ENCODE results near the gene NRG2.

NRG2 gene

DNA sequence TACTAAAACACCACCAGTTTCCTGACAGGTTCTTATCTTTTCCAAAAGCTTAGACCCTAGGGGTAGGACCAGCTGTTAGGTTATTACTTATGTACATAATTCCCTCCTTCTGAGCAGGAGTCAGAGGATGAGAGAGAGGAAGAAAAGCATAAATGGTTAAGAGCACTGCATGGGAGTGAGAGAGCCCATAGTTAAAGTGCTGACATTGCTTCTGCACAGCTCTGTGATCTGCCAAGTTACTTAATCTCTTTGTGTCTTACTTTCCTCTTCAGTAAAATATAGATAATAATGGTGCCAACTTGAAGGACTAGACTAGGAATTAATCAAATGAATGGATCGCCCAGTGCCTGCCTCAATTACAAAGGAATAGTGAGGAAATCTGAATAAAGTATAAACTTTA lies 66.4 kb downstream of the NRG2 start:
- no peak overlapping the region for H2BK5ac ChIP-seq (ENCODE audit: low read length)
- H3K4me3 ChIP-seq (ENCODE audit: low read length), result no peak overlapping the region
- no peak overlapping the region for H3K23ac ChIP-seq (ENCODE audit: low read length)
- no peak overlapping the region for H3K56ac ChIP-seq (ENCODE audit: low read length)
- no peak overlapping the region for H4K5ac ChIP-seq (ENCODE audit: low read length)
- H2BK15ac ChIP-seq (replicated peaks; ENCODE audit: low read depth), result no peak overlapping the region
- no peak overlapping the region for H3K18ac ChIP-seq (ENCODE audit: low read length)
- no peak overlapping the region for H3K27ac ChIP-seq (ENCODE audit: low read depth, low read length)
- no peaks in the 10 kb centered on the region for H3K27me3 ChIP-seq (ENCODE audit: insufficient read depth, low read length, poor library complexity)
- no peak overlapping the region for H3K9ac ChIP-seq (ENCODE audit: low read length)
- H2BK120ac ChIP-seq (ENCODE audit: low read depth, low read length), result no peak overlapping the region
- H3K4me2 ChIP-seq (ENCODE audit: low read length), result no peak overlapping the region
- H3K4me1 ChIP-seq (ENCODE audit: control insufficient read depth, low read depth, low read length), result peaks cover 2% of the 10 kb centered on the region
- no peak overlapping the region for H4K8ac ChIP-seq (ENCODE audit: low read depth, low read length)
- H3K79me2 ChIP-seq (ENCODE audit: control insufficient read depth, insufficient read depth, low read length), result no peaks in the 10 kb centered on the region
- no peak overlapping the region for H2AK5ac ChIP-seq (ENCODE audit: low read length)
- WGBS (ENCODE audit: extremely low coverage, insufficient coverage, low lambda C conversion rate), result no CpG with 5 or more reads among the region's 1 CpG
- H3K4ac ChIP-seq (ENCODE audit: low read depth, low read length), result no peak overlapping the region
- no peaks in the 10 kb centered on the region for H3K36me3 ChIP-seq (ENCODE audit: control insufficient read depth, insufficient read depth, low read length)
- no peaks in the 10 kb centered on the region for H3K79me1 ChIP-seq (ENCODE audit: low read length)
- no peak for DNase-seq

DNA sequence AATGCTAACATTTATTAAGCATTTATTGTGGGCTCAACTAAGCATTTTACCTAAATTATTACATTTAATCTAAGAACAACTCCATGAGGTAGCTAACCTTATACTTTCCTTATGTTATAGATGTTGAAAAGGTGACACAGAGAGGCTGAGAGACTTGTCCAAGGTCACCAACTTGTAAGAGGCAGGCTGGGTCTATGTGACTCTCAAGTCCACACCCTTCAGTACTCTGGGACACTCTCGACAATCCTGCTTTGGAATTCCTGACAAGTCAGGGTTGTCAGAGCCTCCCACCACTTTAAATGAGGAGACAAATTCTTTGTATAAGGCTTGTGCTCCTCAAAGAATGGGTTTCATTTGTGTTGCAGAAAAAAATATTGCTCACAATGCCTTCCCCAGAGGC lies 67.2 kb downstream of the NRG2 start:
- H3K18ac ChIP-seq (ENCODE audit: low read length), result no peak overlapping the region
- H3K79me1 ChIP-seq (ENCODE audit: low read length), result no peaks in the 10 kb centered on the region
- H2BK120ac ChIP-seq (ENCODE audit: low read depth, low read length), result no peak overlapping the region
- H3K79me2 ChIP-seq (ENCODE audit: control insufficient read depth, insufficient read depth, low read length), result no peaks in the 10 kb centered on the region
- no CpG with 5 or more reads among the region's 1 CpG for WGBS (ENCODE audit: extremely low coverage, insufficient coverage, low lambda C conversion rate)
- no peaks in the 10 kb centered on the region for H3K4me1 ChIP-seq (ENCODE audit: control insufficient read depth, low read depth, low read length)
- no peak overlapping the region for H3K27ac ChIP-seq (ENCODE audit: low read depth, low read length)
- no peak overlapping the region for H4K5ac ChIP-seq (ENCODE audit: low read length)
- H3K4me3 ChIP-seq (ENCODE audit: low read length), result no peak overlapping the region
- no peak overlapping the region for H3K4me2 ChIP-seq (ENCODE audit: low read length)
- H3K27me3 ChIP-seq (ENCODE audit: insufficient read depth, low read length, poor library complexity), result no peaks in the 10 kb centered on the region
- H3K36me3 ChIP-seq (ENCODE audit: control insufficient read depth, insufficient read depth, low read length), result no peaks in the 10 kb centered on the region
- no peak overlapping the region for H3K23ac ChIP-seq (ENCODE audit: low read length)
- H2BK5ac ChIP-seq (ENCODE audit: low read length), result no peak overlapping the region
- no peak overlapping the region for H2AK5ac ChIP-seq (ENCODE audit: low read length)
- no peak overlapping the region for H3K4ac ChIP-seq (ENCODE audit: low read depth, low read length)
- H3K9ac ChIP-seq (ENCODE audit: low read length), result no peak overlapping the region
- peak; percentile 45 for DNase-seq
- H2BK15ac ChIP-seq (replicated peaks; ENCODE audit: low read depth), result no peak overlapping the region
- no peak overlapping the region for H4K8ac ChIP-seq (ENCODE audit: low read depth, low read length)
- no peak overlapping the region for H3K56ac ChIP-seq (ENCODE audit: low read length)

DNA sequence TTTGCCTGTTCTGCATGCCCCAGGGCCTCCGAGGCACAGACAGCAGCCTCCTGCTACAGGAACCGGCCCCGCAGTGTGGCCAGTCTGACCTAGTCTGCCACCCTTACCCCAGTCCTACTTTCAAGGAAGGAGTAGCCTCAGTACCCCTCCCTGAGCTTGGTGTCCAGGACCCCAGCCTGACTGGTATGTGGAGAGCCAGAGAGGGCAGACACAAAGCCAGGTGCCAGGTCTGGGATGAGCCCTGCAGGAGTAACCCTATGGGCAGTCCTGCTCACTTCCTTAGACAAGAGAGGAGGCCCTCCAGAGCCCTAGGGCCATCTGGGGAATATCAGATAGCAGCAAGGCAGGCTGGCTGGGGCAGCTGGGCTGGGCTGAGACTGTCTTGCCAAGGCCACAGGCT lies 67.8 kb downstream of the NRG2 start:
- Histone ChIP-seq H3K27ac (ENCODE audit: low read depth, low read length) (no peak overlapping the region), H2BK15ac (replicated peaks; ENCODE audit: low read depth) (no peak overlapping the region), H3K4me3 (ENCODE audit: low read length) (no peak overlapping the region), H3K79me2 (ENCODE audit: control insufficient read depth, insufficient read depth, low read length) (no peaks in the 10 kb centered on the region), H2AK5ac (ENCODE audit: low read length) (no peak overlapping the region), H4K5ac (ENCODE audit: low read length) (no peak overlapping the region), H3K4ac (ENCODE audit: low read depth, low read length) (no peak overlapping the region), H2BK5ac (ENCODE audit: low read length) (no peak overlapping the region), H4K8ac (ENCODE audit: low read depth, low read length) (no peak overlapping the region), H2BK120ac (ENCODE audit: low read depth, low read length) (no peak overlapping the region), H3K4me1 (ENCODE audit: control insufficient read depth, low read depth, low read length) (no peaks in the 10 kb centered on the region), H3K79me1 (ENCODE audit: low read length) (no peaks in the 10 kb centered on the region), H3K18ac (ENCODE audit: low read length) (no peak overlapping the region), H3K9ac (ENCODE audit: low read length) (no peak overlapping the region), H3K56ac (ENCODE audit: low read length) (no peak overlapping the region), H3K23ac (ENCODE audit: low read length) (no peak overlapping the region), H3K36me3 (ENCODE audit: control insufficient read depth, insufficient read depth, low read length) (no peaks in the 10 kb centered on the region), H3K27me3 (ENCODE audit: insufficient read depth, low read length, poor library complexity) (no peaks in the 10 kb centered on the region), H3K4me2 (ENCODE audit: low read length) (no peak overlapping the region)
- no peak for DNase-seq
- WGBS (ENCODE audit: extremely low coverage, insufficient coverage, low lambda C conversion rate), result no CpG with 5 or more reads among the region's 3 CpGs

DNA sequence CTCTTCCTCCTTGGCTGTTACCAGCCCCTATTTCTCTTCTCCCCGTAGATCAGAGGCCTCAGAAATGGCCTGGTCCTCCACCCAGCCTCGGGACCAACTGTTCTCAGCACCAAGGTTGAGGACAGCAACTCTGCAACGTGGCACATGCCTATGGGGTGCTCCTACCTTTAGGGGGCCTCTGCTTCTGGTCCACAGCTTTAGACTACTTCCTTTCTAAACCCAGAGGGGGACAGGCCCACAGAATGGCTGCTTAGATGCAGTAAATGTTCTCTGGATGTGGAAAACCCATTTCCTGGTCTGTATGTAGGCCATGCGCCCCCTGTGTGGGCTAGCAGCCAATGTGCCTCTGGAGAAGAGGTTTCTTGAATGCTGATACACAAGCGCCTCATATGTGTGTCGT lies 68.4 kb downstream of the NRG2 start:
- no peaks in the 10 kb centered on the region for H3K79me2 ChIP-seq (ENCODE audit: control insufficient read depth, insufficient read depth, low read length)
- DNase-seq, result peak; percentile 33
- no peak overlapping the region for H3K4me3 ChIP-seq (ENCODE audit: low read length)
- H3K4ac ChIP-seq (ENCODE audit: low read depth, low read length), result no peak overlapping the region
- H2BK5ac ChIP-seq (ENCODE audit: low read length), result no peak overlapping the region
- H3K27ac ChIP-seq (ENCODE audit: low read depth, low read length), result no peak overlapping the region
- H3K18ac ChIP-seq (ENCODE audit: low read length), result no peak overlapping the region
- H3K56ac ChIP-seq (ENCODE audit: low read length), result no peak overlapping the region
- H2AK5ac ChIP-seq (ENCODE audit: low read length), result no peak overlapping the region
- H3K4me1 ChIP-seq (ENCODE audit: control insufficient read depth, low read depth, low read length), result no peaks in the 10 kb centered on the region
- H4K5ac ChIP-seq (ENCODE audit: low read length), result no peak overlapping the region
- no peak overlapping the region for H2BK15ac ChIP-seq (replicated peaks; ENCODE audit: low read depth)
- H4K8ac ChIP-seq (ENCODE audit: low read depth, low read length), result no peak overlapping the region
- no CpG with 5 or more reads among the region's 6 CpGs for WGBS (ENCODE audit: extremely low coverage, insufficient coverage, low lambda C conversion rate)
- H3K9ac ChIP-seq (ENCODE audit: low read length), result no peak overlapping the region
- H3K79me1 ChIP-seq (ENCODE audit: low read length), result no peaks in the 10 kb centered on the region
- H3K4me2 ChIP-seq (ENCODE audit: low read length), result no peak overlapping the region
- H3K36me3 ChIP-seq (ENCODE audit: control insufficient read depth, insufficient read depth, low read length), result no peaks in the 10 kb centered on the region
- no peak overlapping the region for H2BK120ac ChIP-seq (ENCODE audit: low read depth, low read length)
- no peak overlapping the region for H3K23ac ChIP-seq (ENCODE audit: low read length)
- no peaks in the 10 kb centered on the region for H3K27me3 ChIP-seq (ENCODE audit: insufficient read depth, low read length, poor library complexity)

DNA sequence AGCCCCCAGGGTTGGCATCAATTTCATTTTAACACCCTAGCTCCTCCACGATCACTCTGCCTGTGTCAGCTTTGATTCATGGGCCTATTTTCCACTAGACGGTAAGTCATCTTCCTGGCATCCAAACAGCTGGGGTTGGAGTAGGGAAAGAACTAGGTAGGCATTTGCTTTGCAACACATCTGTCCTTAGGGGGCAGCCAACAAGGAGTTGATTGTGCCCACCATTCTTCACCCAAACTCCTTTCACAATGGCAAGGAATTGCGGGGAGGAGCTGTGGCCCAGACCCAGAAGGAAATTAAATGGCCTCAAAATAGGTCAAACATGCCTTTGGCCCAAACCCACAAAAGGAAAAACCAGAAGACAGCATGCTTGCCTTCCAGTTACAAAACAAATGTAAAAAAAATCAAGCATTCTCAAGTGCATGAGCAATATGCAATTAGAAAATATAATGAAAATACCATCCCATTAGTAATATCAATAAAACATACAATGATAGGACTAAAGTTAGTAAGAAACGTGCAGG lies 71.8 kb downstream of the NRG2 start:
- Histone ChIP-seq H3K4ac (ENCODE audit: low read depth, low read length) (no peak overlapping the region), H3K18ac (ENCODE audit: low read length) (no peak overlapping the region), H3K4me1 (ENCODE audit: control insufficient read depth, low read depth, low read length) (no peaks in the 10 kb centered on the region), H4K8ac (ENCODE audit: low read depth, low read length) (no peak overlapping the region), H2BK120ac (ENCODE audit: low read depth, low read length) (no peak overlapping the region), H3K23ac (ENCODE audit: low read length) (no peak overlapping the region), H3K56ac (ENCODE audit: low read length) (no peak overlapping the region), H3K27ac (ENCODE audit: low read depth, low read length) (no peak overlapping the region), H3K4me2 (ENCODE audit: low read length) (no peak overlapping the region), H2BK15ac (replicated peaks; ENCODE audit: low read depth) (no peak overlapping the region), H2BK5ac (ENCODE audit: low read length) (no peak overlapping the region), H3K79me2 (ENCODE audit: control insufficient read depth, insufficient read depth, low read length) (no peaks in the 10 kb centered on the region), H4K5ac (ENCODE audit: low read length) (no peak overlapping the region), H3K27me3 (ENCODE audit: insufficient read depth, low read length, poor library complexity) (no peaks in the 10 kb centered on the region), H3K9ac (ENCODE audit: low read length) (no peak overlapping the region), H3K36me3 (ENCODE audit: control insufficient read depth, insufficient read depth, low read length) (no peaks in the 10 kb centered on the region), H2AK5ac (ENCODE audit: low read length) (no peak overlapping the region), H3K79me1 (ENCODE audit: low read length) (no peaks in the 10 kb centered on the region), H3K4me3 (ENCODE audit: low read length) (no peak overlapping the region)
- no CpG with 5 or more reads among the region's 4 CpGs for WGBS (ENCODE audit: extremely low coverage, insufficient coverage, low lambda C conversion rate)
- no peak for DNase-seq

DNA sequence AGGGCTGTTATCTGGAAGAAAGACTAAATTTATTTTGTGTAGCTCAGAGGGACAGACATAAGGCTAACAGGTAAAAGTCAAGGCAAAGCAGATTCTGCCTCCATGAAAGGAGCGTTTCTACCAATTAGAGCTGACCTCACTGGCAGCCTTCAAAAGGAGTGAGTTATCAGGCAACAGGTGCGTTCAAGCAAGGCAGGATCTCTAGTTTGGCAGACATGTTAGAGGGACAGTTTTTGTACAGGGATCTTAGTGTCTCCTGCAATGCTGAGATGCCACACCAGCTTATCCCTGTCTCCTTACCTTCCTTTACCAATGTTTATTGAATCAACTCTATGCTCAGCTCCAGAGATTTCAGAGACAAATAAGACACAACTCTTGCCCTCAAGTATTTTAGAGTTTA lies 73.8 kb downstream of the NRG2 start:
- H3K79me1 ChIP-seq (ENCODE audit: low read length), result no peaks in the 10 kb centered on the region
- H2BK120ac ChIP-seq (ENCODE audit: low read depth, low read length), result no peak overlapping the region
- no peak overlapping the region for H3K23ac ChIP-seq (ENCODE audit: low read length)
- H3K79me2 ChIP-seq (ENCODE audit: control insufficient read depth, insufficient read depth, low read length), result no peaks in the 10 kb centered on the region
- H3K18ac ChIP-seq (ENCODE audit: low read length), result no peak overlapping the region
- no peaks in the 10 kb centered on the region for H3K27me3 ChIP-seq (ENCODE audit: insufficient read depth, low read length, poor library complexity)
- H3K36me3 ChIP-seq (ENCODE audit: control insufficient read depth, insufficient read depth, low read length), result no peaks in the 10 kb centered on the region
- no peak overlapping the region for H3K27ac ChIP-seq (ENCODE audit: low read depth, low read length)
- H3K56ac ChIP-seq (ENCODE audit: low read length), result no peak overlapping the region
- no peak overlapping the region for H3K4ac ChIP-seq (ENCODE audit: low read depth, low read length)
- no CpG with 5 or more reads among the region's 2 CpGs for WGBS (ENCODE audit: extremely low coverage, insufficient coverage, low lambda C conversion rate)
- H3K4me1 ChIP-seq (ENCODE audit: control insufficient read depth, low read depth, low read length), result no peaks in the 10 kb centered on the region
- H3K4me3 ChIP-seq (ENCODE audit: low read length), result no peak overlapping the region
- DNase-seq, result no peak
- H2BK5ac ChIP-seq (ENCODE audit: low read length), result no peak overlapping the region
- no peak overlapping the region for H4K5ac ChIP-seq (ENCODE audit: low read length)
- no peak overlapping the region for H4K8ac ChIP-seq (ENCODE audit: low read depth, low read length)
- no peak overlapping the region for H3K4me2 ChIP-seq (ENCODE audit: low read length)
- H2BK15ac ChIP-seq (replicated peaks; ENCODE audit: low read depth), result no peak overlapping the region
- H2AK5ac ChIP-seq (ENCODE audit: low read length), result no peak overlapping the region
- H3K9ac ChIP-seq (ENCODE audit: low read length), result no peak overlapping the region

All from mesendoderm (in vitro differentiated cells).